WTC11 (cell line): ENCODE measurements around the gene PLIN1.

Source experiments
- ATF2 ChIP-seq: sonication (generic); formaldehyde crosslinking; IDR thresholded peaks from 2 replicates; pipeline ENCODE4 v1.8.1; 2022; ENCODE audit warnings: low read depth, missing genetic modification reagents, borderline replicate concordance
- CTCF ChIP-seq: fragments of 200-600 bp; IDR thresholded peaks from 2 replicates; pipeline ENCODE4 v1.8.0; 2022; ENCODE audit warnings: antibody characterized with exemption
- E2F4 ChIP-seq: sonication (generic); formaldehyde crosslinking; IDR thresholded peaks from 2 replicates; pipeline ENCODE4 v1.8.1; 2022; ENCODE audit warnings: low read depth, mild to moderate bottlenecking, moderate library complexity, missing genetic modification reagents, borderline replicate concordance
- ETV6 ChIP-seq: sonication (generic); formaldehyde crosslinking; IDR thresholded peaks from 2 replicates; pipeline ENCODE4 v1.8.1; 2022; ENCODE audit warnings: mild to moderate bottlenecking, missing genetic modification reagents
- JUN ChIP-seq: sonication (generic); formaldehyde crosslinking; IDR thresholded peaks from 2 replicates; pipeline ENCODE4 v1.8.0; 2023; ENCODE audit warnings: mild to moderate bottlenecking, missing genetic modification reagents
- MAX ChIP-seq: sonication (generic); formaldehyde crosslinking; IDR thresholded peaks from 2 replicates; pipeline ENCODE4 v1.8.0; 2022; ENCODE audit warnings: mild to moderate bottlenecking, missing genetic modification reagents
- MLX ChIP-seq: sonication (generic); formaldehyde crosslinking; IDR thresholded peaks from 2 replicates; pipeline ENCODE4 v1.8.1; 2023; ENCODE audit warnings: mild to moderate bottlenecking, missing genetic modification reagents, moderate library complexity
- STAT6 ChIP-seq: sonication (generic); formaldehyde crosslinking; conservative IDR thresholded peaks from 2 replicates; pipeline ENCODE4 v1.8.1; 2023; ENCODE audit warnings: mild to moderate bottlenecking, low read depth, missing genetic modification reagents, moderate library complexity
- TP53 ChIP-seq: sonication (generic); formaldehyde crosslinking; IDR thresholded peaks from 2 replicates; pipeline ENCODE4 v1.8.1; 2023; ENCODE audit warnings: mild to moderate bottlenecking, missing genetic modification reagents
- USF2 ChIP-seq: sonication (generic); formaldehyde crosslinking; IDR thresholded peaks from 2 replicates; pipeline ENCODE4 v1.8.1; 2023; ENCODE audit warnings: mild to moderate bottlenecking, missing genetic modification reagents, moderate library complexity
- ZBTB21 ChIP-seq: sonication (generic); formaldehyde crosslinking; IDR thresholded peaks from 2 replicates; pipeline ENCODE4 v1.8.1; 2023; ENCODE audit warnings: mild to moderate bottlenecking, missing genetic modification reagents, borderline replicate concordance
- ZNF138 ChIP-seq: sonication (generic); formaldehyde crosslinking; conservative IDR thresholded peaks from 2 replicates; pipeline ENCODE4 v1.8.1; 2022; ENCODE audit warnings: mild to moderate bottlenecking, moderate library complexity, missing genetic modification reagents
- ZNF263 ChIP-seq: sonication (generic); formaldehyde crosslinking; IDR thresholded peaks from 2 replicates; pipeline ENCODE4 v1.8.1; 2022; ENCODE audit warnings: low read depth, mild to moderate bottlenecking, moderate library complexity, missing genetic modification reagents
- ZNF423 ChIP-seq: fragments of 250-450 bp; sonication (Bioruptor Pico); IDR thresholded peaks from 2 replicates; pipeline ENCODE4 v2.1.2; 2022; ENCODE audit warnings: mild to moderate bottlenecking, moderate library complexity

GRCh38 chr15:89649013-89649625, 30.0 kb downstream of the PLIN1 start:
- TF ChIP-seq ZBTB21 (CRISPR knock-in tag) (no peak), ATF2 (CRISPR knock-in tag) (no peak), CTCF (no peak), STAT6 (CRISPR knock-in tag) (no peak), JUN (CRISPR knock-in tag) (no peak), TP53 (CRISPR knock-in tag) (no peak), MLX (CRISPR knock-in tag) (no peak), MAX (CRISPR knock-in tag) (no peak), ZNF138 (CRISPR knock-in tag) (no peak), ETV6 (CRISPR knock-in tag) (no peak), E2F4 (CRISPR knock-in tag) (no peak), ZNF263 (CRISPR knock-in tag) (no peak), ZNF423 (CRISPR knock-in tag) (no peak), USF2 (CRISPR knock-in tag) (no peak)
